ENCODE data around the gene CHKA. TPM values are rescaled to one million over a fixed set of nuclear protein-coding genes. Genes with fewer than 3 reads are reported as not detected.

Gene CHKA
- total RNA-seq, 3 donors from 2014 or later, result 44.1 to 74.4 (median 58.5) TPM

- no peak overlapping the region for H3K4me3 ChIP-seq
- intact Hi-C loops (cut with DNase I, micrococcal nuclease), result no loop called here
- H3K9me3 ChIP-seq, result no peaks in the 10 kb centered on the region
- DNase-seq (no peak), ATAC-seq (no peak)
- TF ChIP-seq CTCF (IDR thresholded peaks at IDR 0.05), result no peak
- H3K4me1 ChIP-seq (ENCODE audit: low read depth), result no peaks in the 10 kb centered on the region
- no peaks in the 10 kb centered on the region for H3K36me3 ChIP-seq (ENCODE audit: low read depth)
These were observed 64.6 kb downstream of the CHKA start for GRCh38 chr11:68056317-68057285.

GRCh38 chr11:68053981-68054812, 67.0 kb downstream of the CHKA start:
- DNase-seq (no peak), ATAC-seq (peak; percentile 5)
- Histone ChIP-seq H3K4me1 (ENCODE audit: low read depth) (no peaks in the 10 kb centered on the region), H3K36me3 (ENCODE audit: low read depth) (no peaks in the 10 kb centered on the region), H3K4me3 (no peak overlapping the region), H3K9me3 (no peaks in the 10 kb centered on the region)
- intact Hi-C loops (cut with DNase I, micrococcal nuclease), result no loop called here
- TF ChIP-seq CTCF (IDR thresholded peaks at IDR 0.05), result no peak

GRCh38 chr11:68053117-68053516, 68.1 kb downstream of the CHKA start:
- no peaks in the 10 kb centered on the region for H3K36me3 ChIP-seq (ENCODE audit: low read depth)
- no peaks in the 10 kb centered on the region for H3K4me1 ChIP-seq (ENCODE audit: low read depth)
- H3K4me3 ChIP-seq, result no peak overlapping the region
- TF ChIP-seq CTCF (IDR thresholded peaks at IDR 0.05), result no peak
- intact Hi-C loops (cut with DNase I, micrococcal nuclease), result no loop called here
- H3K9me3 ChIP-seq, result no peaks in the 10 kb centered on the region
- DNase-seq (no peak), ATAC-seq (no peak)

- intact Hi-C loops (cut with DNase I, micrococcal nuclease), result no loop called here
- Histone ChIP-seq H3K4me3 (no peak overlapping the region), H3K4me1 (ENCODE audit: low read depth) (no peaks in the 10 kb centered on the region), H3K9me3 (no peaks in the 10 kb centered on the region), H3K36me3 (ENCODE audit: low read depth) (no peaks in the 10 kb centered on the region)
- TF ChIP-seq CTCF (IDR thresholded peaks at IDR 0.05), result no peak
- DNase-seq (no peak), ATAC-seq (peak; percentile 1)
These were observed 68.9 kb downstream of the CHKA start for GRCh38 chr11:68052137-68052873.

Data from mucosa of descending colon (tissue), 3 donors.